Loucy (cell line): ENCODE measurements around the gene STK38L.

Experiments
- CTCF ChIP-seq: fragments of 200-600 bp; sonication (generic); conservative IDR thresholded peaks from 2 replicates; pipeline ENCODE4 v1.5.1; 2014; ENCODE audit warnings: mild to moderate bottlenecking, antibody characterized with exemption, low read length
- EZH2phosphoT487 ChIP-seq: fragments of 200-600 bp; IDR thresholded peaks from 2 replicates; pipeline ENCODE4 v1.6.1; 2018; ENCODE audit warnings: antibody characterized with exemption, mild to moderate bottlenecking, moderate library complexity, borderline replicate concordance

GRCh38 chr12:27343255-27344000 is 99.3 kb downstream of the STK38L start:
- no peak for TF ChIP-seq CTCF
- no peak for TF ChIP-seq EZH2phosphoT487
